GM19395 (cell line): ENCODE results near the gene TMBIM6.
A peak's percentile ranks its signal among the peaks of the same experiment; 100 is the strongest.
"Not testable (repeated sequence)": the region's sequence is repeated elsewhere in the genome, so short reads cannot be mapped to it uniquely, and the experiment has no call there.

Source experiments
- ATAC-seq: cut with Tn5 transposase; IDR thresholded peaks from one replicate; pipeline ENCODE4 v1.9.1; 2021; ENCODE audit warnings: mild to moderate bottlenecking, moderate library complexity; ENCODE audit not compliant: unreplicated experiment

The TMBIM6 gene

DNA sequence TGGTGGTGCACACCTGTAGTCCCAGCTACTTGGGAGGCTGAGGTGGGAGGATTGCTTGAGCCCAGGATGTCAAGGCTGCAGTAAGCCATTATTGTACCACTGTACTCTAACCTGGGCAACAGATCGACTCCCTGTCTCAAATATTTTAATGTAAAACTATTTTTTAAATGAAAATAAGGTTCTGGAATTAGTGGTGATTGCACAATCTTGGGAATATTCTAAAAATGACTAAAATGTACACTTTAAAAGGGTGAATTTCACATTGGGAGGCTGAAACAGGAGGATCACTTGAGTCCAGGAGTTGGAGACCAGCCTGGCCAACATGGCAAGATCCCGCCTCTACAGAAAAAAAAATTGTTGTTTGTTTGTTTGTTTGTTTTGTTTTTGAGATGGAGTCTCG, 12.9 kb upstream of the TMBIM6 start:
- no peak for ATAC-seq

DNA sequence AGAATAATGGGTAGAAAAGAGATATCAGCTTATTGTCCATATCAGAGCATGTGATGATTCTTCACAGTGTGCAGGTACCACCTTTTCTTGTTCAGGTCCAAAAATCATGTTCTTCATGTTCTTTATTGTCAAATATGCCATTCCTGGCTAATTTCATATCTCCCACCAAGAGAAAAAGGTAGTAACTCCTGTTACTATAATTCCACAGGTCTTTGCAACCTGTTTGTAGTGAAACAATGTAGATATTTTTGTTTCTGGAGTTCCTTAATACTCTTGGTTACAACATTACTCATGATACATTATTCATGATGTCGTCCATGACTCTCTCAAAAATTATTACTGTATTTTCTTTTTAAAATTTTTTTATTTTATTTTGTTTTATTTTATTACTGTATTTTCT, 11.3 kb upstream of the TMBIM6 start:
- no peak for ATAC-seq

- ATAC-seq, result no peak
Measured at GRCh38 chr12:49730568-49731101, 10.7 kb upstream of the TMBIM6 start.

DNA sequence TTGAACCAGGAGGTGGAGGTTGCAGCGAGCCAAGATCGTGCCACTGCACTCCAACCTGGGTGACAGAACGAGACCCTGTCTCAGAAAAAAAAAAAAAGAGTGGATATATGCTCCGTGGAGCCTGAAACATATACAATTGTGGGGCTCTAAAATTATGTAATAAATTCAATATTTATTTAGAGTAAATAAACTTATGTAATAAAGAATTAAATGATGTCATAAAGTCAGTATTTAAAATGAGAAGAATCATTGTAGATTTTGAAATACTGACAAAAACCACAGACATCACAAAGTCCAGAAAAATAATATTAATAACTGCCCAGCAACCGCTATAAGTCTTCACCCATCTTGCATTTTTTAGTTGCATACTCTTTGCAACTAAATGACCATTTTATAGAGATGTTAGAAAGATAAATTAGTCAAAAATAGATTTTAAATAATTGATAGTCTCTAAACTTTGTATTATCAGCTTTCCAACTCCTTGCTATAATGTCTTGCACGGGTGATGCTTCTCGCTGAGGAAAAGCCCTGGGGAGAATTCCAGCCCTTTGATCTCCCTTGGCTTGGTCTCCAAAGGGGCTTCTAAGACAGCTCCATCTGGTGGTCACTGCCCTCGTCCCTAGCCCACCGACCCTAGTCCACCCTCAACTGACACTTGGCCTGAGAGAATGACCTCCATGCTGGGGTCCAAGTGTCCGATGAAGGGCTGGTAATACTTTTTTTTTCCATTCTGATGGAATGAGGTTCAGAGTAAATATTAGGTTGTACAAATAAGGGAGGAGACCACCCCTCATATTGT, 7.9 kb upstream of the TMBIM6 start:
- no peak for ATAC-seq

DNA sequence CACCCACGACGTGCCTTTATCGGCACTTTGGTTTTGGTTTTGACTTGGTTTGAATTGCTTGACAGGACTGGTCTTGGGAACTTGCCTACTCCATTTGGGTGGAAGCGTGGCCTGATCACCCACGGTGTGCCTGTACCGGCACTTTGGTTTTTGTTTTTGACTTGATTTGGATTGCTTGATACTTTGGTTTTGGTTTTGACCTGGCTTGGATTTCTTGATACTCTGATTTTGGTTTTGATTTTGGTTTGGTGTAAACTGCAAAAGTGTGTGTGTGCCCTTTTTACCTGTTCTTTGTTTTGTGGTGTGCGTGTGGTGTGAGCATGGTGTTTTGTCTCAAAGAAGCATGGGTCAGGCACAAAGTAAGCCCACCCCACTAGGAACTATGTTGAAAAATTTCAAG, 6.5 kb upstream of the TMBIM6 start:
- not testable (repeated sequence) for ATAC-seq

- not testable (repeated sequence) for ATAC-seq
Measured at GRCh38 chr12:49738721-49739120, 2.6 kb upstream of the TMBIM6 start.

- ATAC-seq, result not testable (repeated sequence)
Measured at GRCh38 chr12:49740277-49740676, 1.1 kb upstream of the TMBIM6 start.

DNA sequence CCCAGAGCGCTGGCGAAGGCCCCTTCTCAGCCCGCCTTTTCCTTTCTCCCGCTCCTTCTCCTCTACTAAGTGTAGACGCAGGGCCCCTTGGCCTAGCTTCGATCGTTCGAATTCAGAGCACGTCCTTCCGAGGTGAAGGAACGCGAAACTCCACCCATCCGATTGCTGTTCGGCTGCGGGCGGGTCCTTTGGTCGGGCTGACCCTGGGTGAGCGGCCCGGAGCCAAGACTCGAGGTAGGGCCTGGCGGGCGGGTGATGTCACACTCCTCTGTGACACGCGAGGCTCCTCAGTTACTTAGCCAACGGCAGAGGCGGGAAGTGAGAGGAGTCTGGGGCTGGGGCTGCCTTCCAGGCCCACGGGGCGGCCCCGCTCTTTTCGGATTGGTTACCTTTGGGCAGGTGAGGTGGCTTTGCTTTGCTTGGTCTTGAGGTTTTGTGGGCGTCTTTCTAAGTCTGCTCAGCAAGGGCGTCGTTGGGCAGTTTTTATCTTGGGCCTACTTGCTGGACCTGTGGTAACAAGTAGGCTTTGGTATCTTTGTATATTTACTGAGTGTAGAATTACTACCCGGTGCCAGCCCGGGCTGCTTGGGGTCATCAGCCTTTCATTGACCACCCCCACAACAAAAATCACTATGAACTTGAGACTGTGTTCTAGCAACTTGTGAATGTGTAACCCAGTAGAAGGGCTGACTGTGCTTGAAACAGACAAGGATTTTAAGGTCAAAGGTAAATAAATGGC, 694 bp downstream of the TMBIM6 start:
- peak; percentile 64 for ATAC-seq

GRCh38 chr12:49744363-49744885, 3.1 kb downstream of the TMBIM6 start:
- ATAC-seq, result no peak

GRCh38 chr12:49748306-49748705, 6.9 kb downstream of the TMBIM6 start:
- ATAC-seq, result no peak

DNA sequence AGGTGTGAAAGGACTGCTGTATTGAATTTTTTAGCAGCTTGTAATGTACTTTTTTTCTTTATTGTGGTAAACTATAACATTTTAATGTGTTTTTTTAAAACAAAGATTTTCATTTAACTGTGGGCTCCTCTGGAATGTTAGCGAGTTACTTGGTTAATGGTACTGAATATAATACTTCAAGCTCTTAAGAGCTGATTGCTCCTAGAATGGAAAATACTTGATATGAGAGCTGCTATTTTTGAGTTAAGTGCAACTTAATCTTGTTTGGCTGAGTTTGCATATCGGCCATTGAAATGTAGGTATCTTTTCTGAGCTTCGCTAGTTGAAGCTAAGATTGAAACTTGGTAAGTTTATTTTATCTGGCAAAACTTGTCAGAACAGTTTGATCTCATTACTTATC, 7.4 kb downstream of the TMBIM6 start:
- ATAC-seq, result no peak

- ATAC-seq, result no peak
Measured at GRCh38 chr12:49750027-49750995, 9.0 kb downstream of the TMBIM6 start.

DNA sequence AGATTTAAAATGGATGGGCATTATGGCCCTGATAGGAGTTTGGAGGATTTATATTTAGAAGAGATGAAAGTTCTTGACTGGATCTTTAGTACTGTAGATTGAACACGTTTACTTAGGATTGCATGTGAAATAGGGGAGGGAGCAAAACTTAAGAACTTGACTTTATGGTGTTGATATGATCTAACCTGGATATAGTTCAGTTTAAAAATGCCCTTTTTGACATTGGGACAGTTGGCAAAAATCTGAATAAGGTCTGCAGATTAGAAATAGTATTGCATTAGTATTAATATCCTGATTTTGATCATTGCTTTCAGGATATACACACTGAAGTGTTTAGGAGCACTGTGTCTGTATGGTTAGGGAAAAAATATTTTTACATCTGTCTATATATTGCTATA, 9.6 kb downstream of the TMBIM6 start:
- no peak for ATAC-seq

- ATAC-seq, result no peak
Measured at GRCh38 chr12:49761677-49762467, 20.5 kb downstream of the TMBIM6 start.

DNA sequence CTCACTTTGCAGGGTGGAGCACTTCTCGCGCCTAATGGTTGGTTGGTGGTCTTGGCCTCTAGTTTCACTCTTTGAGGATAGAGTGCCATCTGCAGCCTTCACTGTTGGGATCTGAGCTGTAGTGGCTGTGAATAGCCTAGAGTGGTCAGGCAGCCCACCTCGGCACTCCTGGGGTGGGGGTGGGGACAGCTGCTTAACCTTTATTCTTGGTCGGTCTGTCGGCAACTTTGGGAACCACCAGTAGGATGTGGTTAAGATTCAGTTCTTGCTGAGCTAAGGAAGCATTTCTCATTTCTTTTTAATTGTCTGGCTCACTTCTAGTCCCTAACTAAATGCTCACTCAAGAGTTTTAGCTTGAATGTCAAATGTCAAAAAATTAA, 21.1 kb downstream of the TMBIM6 start:
- ATAC-seq, result no peak

- no peak for ATAC-seq
Measured at GRCh38 chr12:49763006-49763591, 21.7 kb downstream of the TMBIM6 start.

DNA sequence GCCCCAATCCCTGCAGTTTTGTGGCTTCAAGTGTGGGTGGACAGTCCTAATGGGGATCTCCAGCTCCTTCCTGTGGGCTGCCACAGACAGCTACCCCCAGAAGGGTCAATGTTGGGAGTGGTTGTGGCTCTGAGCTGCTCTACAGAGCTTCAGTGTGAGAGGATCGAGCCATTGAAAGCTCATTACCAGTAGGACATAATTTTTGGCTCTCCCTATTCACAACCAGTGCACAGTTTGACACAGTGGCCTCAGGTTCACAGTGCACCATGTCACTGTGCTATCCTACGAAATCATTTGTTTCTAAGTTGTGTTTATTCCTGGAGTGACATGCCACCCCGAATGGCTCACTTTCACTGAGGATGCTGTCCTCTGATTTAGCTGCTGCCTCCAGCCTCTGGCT, 22.8 kb downstream of the TMBIM6 start:
- ATAC-seq, result no peak

- no peak for ATAC-seq
Measured at GRCh38 chr12:49766115-49766455, 24.7 kb downstream of the TMBIM6 start.

DNA sequence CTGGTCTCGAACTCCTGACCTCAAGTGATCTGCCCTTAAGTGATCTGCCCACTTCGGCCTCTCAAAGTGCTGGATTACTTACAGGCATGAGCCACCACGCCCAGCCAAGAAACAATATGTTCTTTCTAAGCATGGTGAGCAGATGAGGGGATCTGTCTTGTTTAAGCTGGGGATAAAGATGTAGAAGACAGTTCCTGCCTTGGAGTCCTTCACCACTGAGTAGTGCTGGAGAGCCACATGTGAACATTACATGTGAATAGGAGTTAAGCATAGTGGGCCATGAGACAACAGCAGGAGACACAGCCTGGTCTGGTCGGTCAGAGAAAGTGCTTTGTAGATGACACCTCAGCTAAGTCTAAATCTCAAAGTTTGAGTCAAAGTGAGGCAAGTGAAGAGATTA, 26.0 kb downstream of the TMBIM6 start:
- no peak for ATAC-seq

DNA sequence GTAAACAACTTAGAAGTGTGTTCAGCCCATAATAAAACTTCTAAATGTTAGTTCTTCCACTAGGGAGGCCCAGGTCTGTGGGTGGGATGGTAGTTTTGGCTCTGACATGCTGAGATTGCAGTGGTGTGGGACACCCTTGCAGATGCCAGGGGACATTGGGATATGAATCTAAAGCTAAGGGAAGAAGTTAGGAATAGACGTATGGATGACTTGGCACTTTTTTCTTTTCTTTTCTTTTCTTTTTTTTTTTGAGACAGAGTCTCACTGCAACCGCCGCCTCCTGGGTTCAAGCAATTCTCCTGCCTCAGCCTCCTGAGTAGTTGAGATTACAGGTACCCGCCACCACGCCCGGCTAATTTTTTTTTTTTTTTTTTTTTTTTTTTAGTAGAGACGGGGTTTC, 31.7 kb downstream of the TMBIM6 start:
- not testable (repeated sequence) for ATAC-seq
